ENCODE results near the gene PCNX2. TPM values are rescaled to one million over a fixed set of nuclear protein-coding genes. Genes with fewer than 3 reads are reported as not detected.

PCNX2 gene
- polyA plus RNA-seq, 3 donors, result 0.29 to 7.9 (median 0.62) TPM

GRCh38 chr1:233040494-233040893 lies 255.0 kb downstream of the PCNX2 start:
- intact Hi-C loops (cut with micrococcal nuclease), result no loop called here
- Mint-ChIP-seq H3K9me3 (peaks cover 0 to 3% (median 1%) of the 10 kb centered on the region in 7 donors), H3K36me3 (peaks cover 0 to 3% of the 10 kb centered on the region in 2 donors), H3K27ac (no peak overlapping the region), H3K27me3 (ENCODE audit: low read depth in 3 of 3) (peaks cover 0 to 5% (median 2%) of the 10 kb centered on the region in 3 donors), H3K4me3 (no peak overlapping the region), H3K4me1 (no peaks in the 10 kb centered on the region)
- no peak for DNase-seq
- H3K27me3 ChIP-seq (ENCODE audit: control insufficient read depth in 2 of 2, insufficient read depth in 2 of 2, low read length in 2 of 2), result no peaks in the 10 kb centered on the region
- no peaks in the 10 kb centered on the region for H4K20me1 ChIP-seq (ENCODE audit: insufficient read depth, low read length)
- H3K4me2 ChIP-seq (replicated peaks; ENCODE audit: extremely low read depth, low read length, poor library complexity, severe bottlenecking), result no peak overlapping the region
- no peak overlapping the region for H3K9ac ChIP-seq (ENCODE audit: insufficient read depth, low read length, poor library complexity, severe bottlenecking)
- no peak overlapping the region for H3K27ac ChIP-seq (ENCODE audit: low read depth in 1 of 2, low read length in 2 of 2)
- H3K4me1 ChIP-seq (ENCODE audit: control insufficient read depth in 1 of 2, insufficient read depth in 2 of 2, low read length in 2 of 2), result no peaks in the 10 kb centered on the region
- no peak overlapping the region for H2AFZ ChIP-seq (ENCODE audit: insufficient read depth, low read depth, low read length, poor library complexity, severe bottlenecking)
- H3K4me3 ChIP-seq (replicated peaks in 1 of 3; ENCODE audit: low read depth in 2 of 3, low read length in 3 of 3), result no peak overlapping the region
- TF ChIP-seq CTCF (IDR thresholded peaks at IDR 0.05), result no peak
- H3K9me3 ChIP-seq (replicated peaks in 1 of 2; ENCODE audit: control insufficient read depth in 1 of 2, insufficient read depth in 1 of 2, low read length in 2 of 2), result no peaks in the 10 kb centered on the region
- no peaks in the 10 kb centered on the region for H3K79me2 ChIP-seq (ENCODE audit: insufficient read depth, low read length)
- WGBS (ENCODE audit: insufficient coverage), result 100% methylated on average over 4 of the region's 4 CpGs
- no peaks in the 10 kb centered on the region for H3K36me3 ChIP-seq (replicated peaks in 1 of 2; ENCODE audit: control insufficient read depth in 1 of 2, insufficient read depth in 2 of 2, low read length in 2 of 2)

GRCh38 chr1:233038581-233038980 lies 256.9 kb downstream of the PCNX2 start:
- H3K4me3 Mint-ChIP-seq, result no peak overlapping the region
- peaks cover 0 to 3% (median 2%) of the 10 kb centered on the region in 3 donors for H3K27me3 Mint-ChIP-seq (ENCODE audit: low read depth in 3 of 3)
- no peak overlapping the region for H3K4me3 ChIP-seq (replicated peaks in 1 of 3; ENCODE audit: low read depth in 2 of 3, low read length in 3 of 3)
- DNase-seq, result no peak
- no peaks in the 10 kb centered on the region for H3K79me2 ChIP-seq (ENCODE audit: insufficient read depth, low read length)
- H3K9ac ChIP-seq (ENCODE audit: insufficient read depth, low read length, poor library complexity, severe bottlenecking), result no peak overlapping the region
- intact Hi-C loops (cut with micrococcal nuclease), result no loop called here
- H2AFZ ChIP-seq (ENCODE audit: insufficient read depth, low read depth, low read length, poor library complexity, severe bottlenecking), result no peak overlapping the region
- no peak overlapping the region for H3K4me2 ChIP-seq (replicated peaks; ENCODE audit: extremely low read depth, low read length, poor library complexity, severe bottlenecking)
- H3K36me3 Mint-ChIP-seq, result no peaks in the 10 kb centered on the region
- no peaks in the 10 kb centered on the region for H3K27me3 ChIP-seq (ENCODE audit: control insufficient read depth in 2 of 2, insufficient read depth in 2 of 2, low read length in 2 of 2)
- H3K27ac Mint-ChIP-seq, result no peak overlapping the region
- no peaks in the 10 kb centered on the region for H3K4me1 ChIP-seq (ENCODE audit: control insufficient read depth in 1 of 2, insufficient read depth in 2 of 2, low read length in 2 of 2)
- no peak for TF ChIP-seq CTCF (IDR thresholded peaks at IDR 0.05)
- peaks cover 0 to 3% (median 0%) of the 10 kb centered on the region in 7 donors for H3K9me3 Mint-ChIP-seq
- no peaks in the 10 kb centered on the region for H3K9me3 ChIP-seq (replicated peaks in 1 of 2; ENCODE audit: control insufficient read depth in 1 of 2, insufficient read depth in 1 of 2, low read length in 2 of 2)
- H3K36me3 ChIP-seq (replicated peaks in 1 of 2; ENCODE audit: control insufficient read depth in 1 of 2, insufficient read depth in 2 of 2, low read length in 2 of 2), result no peaks in the 10 kb centered on the region
- no peaks in the 10 kb centered on the region for H4K20me1 ChIP-seq (ENCODE audit: insufficient read depth, low read length)
- no peak overlapping the region for H3K27ac ChIP-seq (ENCODE audit: low read depth in 1 of 2, low read length in 2 of 2)
- no peaks in the 10 kb centered on the region for H3K4me1 Mint-ChIP-seq

Data from CD14-positive monocyte (primary cell).